Measurements from ENCODE around the gene NEB. TPM values are rescaled to one million over a fixed set of nuclear protein-coding genes. Genes with fewer than 3 reads are reported as not detected.

NEB gene
- total and polyA plus RNA-seq, 10 donors: 0.96 to 6.2 (median 2.4) TPM

Other genes with a start within 250 kb of the NEB start
- 10 to 100 TPM; 38.6 to 89.9 (median 50.5) TPM for gene ARL5A, start 93.9 kb upstream of the NEB start, total RNA-seq
- 10 to 100 TPM in 2 of 3 donors, 1 to 10 TPM in 1; 9.5 to 14.7 (median 13.6) TPM for gene ARL5A, start 93.9 kb upstream of the NEB start, polyA plus RNA-seq

Measured in spleen (tissue), 10 donors.